ES-I3 (cell line): ENCODE results near the gene HSP90AB1.

Experiments
- H3K36me3 ChIP-seq: 2 replicates; pipeline ENCODE4 v1.6.1; 2013; ENCODE audit warnings: mild to moderate bottlenecking, low read length, control low read depth, moderate library complexity; ENCODE audit not compliant: insufficient read depth
- H3K4me1 ChIP-seq: 2 replicates; pipeline ENCODE4 v1.6.1; 2013; ENCODE audit warnings: mild to moderate bottlenecking, control low read depth, low read length; ENCODE audit not compliant: insufficient read depth
- H3K9ac ChIP-seq: 2 replicates; pipeline ENCODE4 v1.6.1; 2013; ENCODE audit warnings: low read depth, mild to moderate bottlenecking, low read length, moderate library complexity
- H3K9me3 ChIP-seq: 2 replicates; pipeline ENCODE4 v1.6.1; 2013; ENCODE audit warnings: mild to moderate bottlenecking, low read length, moderate library complexity; ENCODE audit not compliant: control insufficient read depth, insufficient read depth

HSP90AB1 gene

GRCh38 chr6:44237021-44237812, 9.7 kb upstream of the HSP90AB1 start:
- peaks cover 9% of the 10 kb centered on the region; the same call in 1 of the 2 replicates for H3K36me3 ChIP-seq
- peaks cover 25% of the 10 kb centered on the region for H3K4me1 ChIP-seq

GRCh38 chr6:44237813-44238433, 9.0 kb upstream of the HSP90AB1 start:
- no peaks in the 10 kb centered on the region for H3K9me3 ChIP-seq
- 0 out of 2 replicates have a peak, but pooled peaks cover 6% of the 10 kb centered on the region for H3K36me3 ChIP-seq
- H3K4me1 ChIP-seq: peaks cover 25% of the 10 kb centered on the region
- peak overlapping the region; percentile 60 for H3K9ac ChIP-seq

More at GRCh38 chr6:44237021-44237812, 9.7 kb upstream of the HSP90AB1 start:
- Histone ChIP-seq H3K9me3 (no peaks in the 10 kb centered on the region), H3K9ac (peak overlapping the region; percentile 60; the same call in 1 of the 2 replicates)

GRCh38 chr6:44238687-44239350, 8.1 kb upstream of the HSP90AB1 start:
- Histone ChIP-seq H3K36me3 (0 out of 2 replicates have a peak, but pooled peaks cover under 1% of the 10 kb centered on the region), H3K9ac (no peak overlapping the region), H3K4me1 (peaks cover 24% of the 10 kb centered on the region), H3K9me3 (no peaks in the 10 kb centered on the region)

GRCh38 chr6:44243345-44243744, 3.6 kb upstream of the HSP90AB1 start:
- peaks cover 11% of the 10 kb centered on the region for H3K4me1 ChIP-seq
- H3K36me3 ChIP-seq: peaks cover 7% of the 10 kb centered on the region
- H3K9ac ChIP-seq: no peak overlapping the region
- no peaks in the 10 kb centered on the region for H3K9me3 ChIP-seq

- Histone ChIP-seq H3K9ac (peak overlapping the region; percentile 43), H3K4me1 (peaks cover 8% of the 10 kb centered on the region), H3K9me3 (no peaks in the 10 kb centered on the region), H3K36me3 (peaks cover 28% of the 10 kb centered on the region)
These were observed 1.4 kb upstream of the HSP90AB1 start for GRCh38 chr6:44245391-44245911.

- peaks cover 8% of the 10 kb centered on the region for H3K4me1 ChIP-seq
- H3K36me3 ChIP-seq: peaks cover 34% of the 10 kb centered on the region
- no peaks in the 10 kb centered on the region for H3K9me3 ChIP-seq
- H3K9ac ChIP-seq: peak overlapping the region; percentile 94
These were observed 814 bp upstream of the HSP90AB1 start for GRCh38 chr6:44245912-44246662.

GRCh38 chr6:44247338-44248302, 719 bp downstream of the HSP90AB1 start:
- H3K36me3 ChIP-seq: peaks cover 47% of the 10 kb centered on the region
- peaks cover 8% of the 10 kb centered on the region for H3K4me1 ChIP-seq

GRCh38 chr6:44248579-44248978, 1.7 kb downstream of the HSP90AB1 start:
- peaks cover 8% of the 10 kb centered on the region for H3K4me1 ChIP-seq
- H3K9me3 ChIP-seq: no peaks in the 10 kb centered on the region
- peaks cover 50% of the 10 kb centered on the region for H3K36me3 ChIP-seq
- peak overlapping the region; percentile 94 for H3K9ac ChIP-seq

More at GRCh38 chr6:44247338-44248302, 719 bp downstream of the HSP90AB1 start:
- peak overlapping the region; percentile 94 for H3K9ac ChIP-seq
- no peaks in the 10 kb centered on the region for H3K9me3 ChIP-seq

- Histone ChIP-seq H3K9me3 (no peaks in the 10 kb centered on the region), H3K9ac (0 out of 2 replicates have a peak overlapping the region, but pooled peaks have one; percentile 94), H3K4me1 (peaks cover 8% of the 10 kb centered on the region), H3K36me3 (peaks cover 54% of the 10 kb centered on the region)
These were observed 2.3 kb downstream of the HSP90AB1 start for GRCh38 chr6:44249082-44249748.

GRCh38 chr6:44250067-44250717, 3.3 kb downstream of the HSP90AB1 start:
- Histone ChIP-seq H3K4me1 (peaks cover 4% of the 10 kb centered on the region; the same call in 1 of the 2 replicates), H3K9ac (no peak overlapping the region), H3K36me3 (peaks cover 54% of the 10 kb centered on the region), H3K9me3 (no peaks in the 10 kb centered on the region)

- Histone ChIP-seq H3K4me1 (no peaks in the 10 kb centered on the region; the same call in 1 of the 2 replicates), H3K9ac (no peak overlapping the region), H3K9me3 (no peaks in the 10 kb centered on the region), H3K36me3 (peaks cover 54% of the 10 kb centered on the region)
These were observed 3.8 kb downstream of the HSP90AB1 start for GRCh38 chr6:44250718-44251123.
